BLaER1 (cell line): ENCODE data around the gene SLC29A3.

ENCODE experiments used
- H3K27ac ChIP-seq: shearing (Covaris generic); formaldehyde crosslinking; 2 replicates; pipeline ENCODE4 v1.8.1; 2022
- H3K27me3 ChIP-seq: shearing (Covaris generic); formaldehyde crosslinking; 2 replicates; pipeline ENCODE4 v1.8.1; 2022
- H3K36me3 ChIP-seq: shearing (Covaris generic); formaldehyde crosslinking; 2 replicates; pipeline ENCODE4 v1.8.1; 2022
- H3K4me1 ChIP-seq: shearing (Covaris generic); formaldehyde crosslinking; 2 replicates; pipeline ENCODE4 v1.8.1; 2022
- H3K4me2 ChIP-seq: shearing (Covaris generic); formaldehyde crosslinking; 2 replicates; pipeline ENCODE4 v1.8.1; 2022
- H3K4me3 ChIP-seq: shearing (Covaris generic); formaldehyde crosslinking; 2 replicates; pipeline ENCODE4 v1.8.1; 2022
- H3K9ac ChIP-seq: shearing (Covaris generic); formaldehyde crosslinking; 2 replicates; pipeline ENCODE4 v1.8.1; 2022
- H3K9me3 ChIP-seq: shearing (Covaris generic); formaldehyde crosslinking; 2 replicates; pipeline ENCODE4 v1.8.1; 2022
- H4K20me1 ChIP-seq: shearing (Covaris generic); formaldehyde crosslinking; 2 replicates; pipeline ENCODE4 v1.8.1; 2022
- Cebpa-rat ChIP-seq: shearing (Covaris generic); IDR thresholded peaks from 2 replicates; pipeline ENCODE4 v1.8.1; 2022

Gene SLC29A3

DNA sequence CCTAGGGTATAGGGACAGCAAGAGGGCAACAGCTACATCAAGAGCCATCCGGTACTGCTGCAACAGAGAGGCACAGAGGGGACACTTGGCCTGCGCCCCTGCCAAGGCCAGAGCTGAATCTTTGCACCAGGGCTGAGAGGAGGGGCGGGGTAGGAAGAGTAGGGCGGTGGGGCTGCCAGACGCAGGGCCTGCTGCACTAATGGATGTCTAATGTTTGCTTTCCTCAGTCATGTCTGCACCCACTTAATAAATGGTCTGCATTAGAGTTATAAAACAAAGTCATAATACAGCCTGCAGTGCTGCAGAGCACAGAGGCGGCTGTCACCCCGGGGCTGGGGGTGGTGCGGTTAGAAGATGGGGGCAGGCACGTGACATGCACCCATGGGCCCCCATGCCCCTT lies 42.2 kb upstream of the SLC29A3 start:
- H3K9ac ChIP-seq: no peak overlapping the region
- H3K9me3 ChIP-seq: no peaks in the 10 kb centered on the region
- no peaks in the 10 kb centered on the region for H4K20me1 ChIP-seq
- H3K36me3 ChIP-seq: no peaks in the 10 kb centered on the region
- no peak for TF ChIP-seq Cebpa-rat
- peaks cover 60% of the 10 kb centered on the region for H3K4me1 ChIP-seq
- H3K27ac ChIP-seq: no peak overlapping the region
- H3K4me2 ChIP-seq: no peak overlapping the region
- H3K4me3 ChIP-seq: no peak overlapping the region
- no peaks in the 10 kb centered on the region for H3K27me3 ChIP-seq

- Histone ChIP-seq H3K27me3 (no peaks in the 10 kb centered on the region), H3K4me1 (peaks cover 65% of the 10 kb centered on the region), H3K9ac (peak overlapping the region; percentile 26; the same call in 1 of the 2 replicates), H4K20me1 (no peaks in the 10 kb centered on the region), H3K4me3 (no peak overlapping the region), H3K9me3 (no peaks in the 10 kb centered on the region), H3K36me3 (no peaks in the 10 kb centered on the region), H3K4me2 (peak overlapping the region; percentile 66), H3K27ac (no peak overlapping the region; the same call in 1 of the 2 replicates)
- no peak for TF ChIP-seq Cebpa-rat
Measured at GRCh38 chr10:71277914-71278665, 41.0 kb upstream of the SLC29A3 start.

DNA sequence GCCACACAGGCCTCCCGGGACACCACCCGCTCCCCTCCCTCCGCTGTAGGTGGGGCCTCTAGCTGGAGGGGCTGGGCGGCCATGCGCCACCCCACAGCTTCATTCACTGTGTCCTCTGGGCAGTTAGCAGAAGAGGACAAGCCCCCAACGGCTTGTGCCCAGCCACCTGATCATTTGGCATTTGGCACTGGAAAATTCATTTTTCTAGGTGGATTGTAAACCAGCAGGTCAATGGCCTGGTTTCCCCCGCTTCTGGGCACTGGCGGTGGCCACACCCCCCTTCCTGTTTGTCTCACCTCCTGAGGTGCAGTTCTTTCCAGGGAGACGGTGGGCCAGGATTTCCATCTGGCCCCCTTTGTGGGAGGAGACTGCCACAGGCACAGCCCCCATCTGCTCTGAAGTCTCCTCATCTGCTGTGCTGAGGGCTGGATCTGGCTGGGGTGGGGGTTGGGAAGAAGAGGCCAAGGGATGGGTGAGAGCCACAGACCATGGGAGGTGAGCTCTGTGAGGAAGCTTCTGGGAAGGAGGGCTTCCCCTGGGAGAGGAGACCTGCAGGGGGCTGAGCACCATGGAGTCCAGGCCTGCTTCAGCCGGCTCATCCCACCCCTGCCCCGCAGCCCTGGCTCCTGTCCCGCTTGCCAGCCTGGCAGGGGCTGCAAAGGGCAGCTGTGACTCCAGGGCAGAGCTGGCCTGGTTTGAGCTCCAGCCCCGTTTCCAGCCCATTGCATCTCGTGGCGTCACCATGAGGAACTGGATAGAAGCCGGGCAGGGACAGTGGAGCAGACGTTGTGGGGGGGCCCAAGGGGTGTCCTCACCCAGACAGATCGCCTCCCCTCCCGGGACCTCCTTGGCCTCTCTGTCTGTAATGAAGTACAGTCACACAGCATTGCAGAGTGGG lies 40.1 kb upstream of the SLC29A3 start:
- Histone ChIP-seq H3K4me2 (peak overlapping the region; percentile 66), H3K4me3 (no peak overlapping the region), H3K4me1 (peaks cover 65% of the 10 kb centered on the region), H3K9me3 (no peaks in the 10 kb centered on the region), H3K9ac (peak overlapping the region; percentile 26; the same call in 1 of the 2 replicates), H3K36me3 (no peaks in the 10 kb centered on the region), H4K20me1 (no peaks in the 10 kb centered on the region), H3K27me3 (no peaks in the 10 kb centered on the region), H3K27ac (peak overlapping the region; percentile 51)
- no peak for TF ChIP-seq Cebpa-rat

DNA sequence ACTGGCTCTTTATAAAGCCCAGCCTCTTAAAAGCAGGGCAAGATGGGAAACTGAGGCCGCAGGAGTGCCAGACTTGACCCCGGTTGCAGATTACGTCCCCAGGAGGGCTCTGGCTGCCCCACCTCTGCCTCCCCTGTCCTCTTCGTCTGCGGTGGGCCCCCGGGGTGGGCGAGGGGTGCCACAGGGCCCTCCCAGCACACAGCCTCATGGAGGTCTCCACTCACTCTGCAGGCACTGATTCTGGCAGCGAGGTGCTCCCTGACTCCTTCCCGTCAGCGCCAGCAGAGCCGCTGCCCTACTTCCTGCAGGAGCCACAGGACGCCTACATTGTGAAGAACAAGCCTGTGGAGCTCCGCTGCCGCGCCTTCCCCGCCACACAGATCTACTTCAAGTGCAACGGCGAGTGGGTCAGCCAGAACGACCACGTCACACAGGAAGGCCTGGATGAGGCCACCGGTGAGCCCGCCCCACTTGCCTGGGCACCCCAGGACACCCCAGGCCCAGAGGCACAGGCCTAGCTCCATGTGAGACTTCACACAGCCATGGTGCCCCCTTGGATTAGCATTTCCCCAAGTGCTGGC lies 39.4 kb upstream of the SLC29A3 start:
- no peaks in the 10 kb centered on the region for H4K20me1 ChIP-seq
- H3K4me3 ChIP-seq: no peak overlapping the region
- H3K27ac ChIP-seq: peak overlapping the region; percentile 51
- H3K27me3 ChIP-seq: no peaks in the 10 kb centered on the region
- peaks cover 62% of the 10 kb centered on the region for H3K4me1 ChIP-seq
- no peaks in the 10 kb centered on the region for H3K36me3 ChIP-seq
- peak overlapping the region; percentile 66 for H3K4me2 ChIP-seq
- no peak for TF ChIP-seq Cebpa-rat
- H3K9me3 ChIP-seq: no peaks in the 10 kb centered on the region
- no peak overlapping the region for H3K9ac ChIP-seq

DNA sequence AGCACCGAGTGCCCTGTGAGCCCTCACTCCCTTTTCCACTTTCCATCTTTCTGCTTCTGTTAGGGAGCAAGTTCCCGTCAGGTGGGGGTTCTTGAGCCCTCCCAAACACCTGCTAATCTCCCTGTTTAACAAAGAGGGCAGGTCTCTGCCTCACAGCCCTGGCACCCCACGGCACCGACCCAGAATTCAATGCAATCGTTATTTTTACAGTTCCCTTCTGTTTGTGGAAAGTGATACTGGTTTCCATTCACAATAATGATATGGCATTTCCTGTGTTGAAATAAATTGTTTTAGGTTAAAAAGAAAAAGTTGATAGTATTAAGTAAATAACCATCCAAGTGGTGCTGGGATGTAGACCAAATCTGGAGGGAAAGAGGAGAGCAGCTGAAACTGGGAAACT lies 38.8 kb upstream of the SLC29A3 start:
- Histone ChIP-seq H3K9me3 (no peaks in the 10 kb centered on the region), H3K4me3 (no peak overlapping the region), H3K9ac (no peak overlapping the region), H3K4me1 (peaks cover 59% of the 10 kb centered on the region), H3K27me3 (no peaks in the 10 kb centered on the region), H3K36me3 (no peaks in the 10 kb centered on the region), H3K27ac (peak overlapping the region; percentile 46; the same call in 1 of the 2 replicates), H4K20me1 (no peaks in the 10 kb centered on the region), H3K4me2 (peak overlapping the region; percentile 66)
- no peak for TF ChIP-seq Cebpa-rat

DNA sequence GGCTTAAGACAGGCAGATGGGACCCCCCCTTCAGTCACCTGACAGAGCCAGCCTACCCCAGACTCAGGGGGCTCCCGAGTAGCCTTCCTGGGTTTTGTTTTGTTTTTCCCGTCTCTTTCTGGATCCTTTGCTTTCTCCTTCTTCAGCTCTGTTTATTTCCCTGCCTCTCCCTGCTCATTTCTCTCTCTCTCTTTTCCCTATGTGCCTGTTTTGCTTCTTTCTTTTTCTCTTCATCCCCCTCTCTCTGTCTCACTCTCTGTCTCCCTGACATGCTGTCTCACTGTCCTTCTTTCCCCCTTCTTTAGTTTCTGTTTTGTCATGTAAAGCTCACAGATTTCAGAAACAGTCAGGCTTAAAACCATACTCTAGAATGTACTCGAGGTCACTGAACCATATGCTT lies 38.2 kb upstream of the SLC29A3 start:
- Histone ChIP-seq H3K36me3 (no peaks in the 10 kb centered on the region), H3K9ac (0 out of 2 replicates have a peak overlapping the region, but pooled peaks have one; percentile 7), H3K9me3 (no peaks in the 10 kb centered on the region), H3K27me3 (no peaks in the 10 kb centered on the region), H3K4me2 (peak overlapping the region; percentile 66), H4K20me1 (no peaks in the 10 kb centered on the region), H3K27ac (peak overlapping the region; percentile 46; the same call in 1 of the 2 replicates), H3K4me1 (peaks cover 58% of the 10 kb centered on the region), H3K4me3 (no peak overlapping the region)
- TF ChIP-seq Cebpa-rat: no peak

DNA sequence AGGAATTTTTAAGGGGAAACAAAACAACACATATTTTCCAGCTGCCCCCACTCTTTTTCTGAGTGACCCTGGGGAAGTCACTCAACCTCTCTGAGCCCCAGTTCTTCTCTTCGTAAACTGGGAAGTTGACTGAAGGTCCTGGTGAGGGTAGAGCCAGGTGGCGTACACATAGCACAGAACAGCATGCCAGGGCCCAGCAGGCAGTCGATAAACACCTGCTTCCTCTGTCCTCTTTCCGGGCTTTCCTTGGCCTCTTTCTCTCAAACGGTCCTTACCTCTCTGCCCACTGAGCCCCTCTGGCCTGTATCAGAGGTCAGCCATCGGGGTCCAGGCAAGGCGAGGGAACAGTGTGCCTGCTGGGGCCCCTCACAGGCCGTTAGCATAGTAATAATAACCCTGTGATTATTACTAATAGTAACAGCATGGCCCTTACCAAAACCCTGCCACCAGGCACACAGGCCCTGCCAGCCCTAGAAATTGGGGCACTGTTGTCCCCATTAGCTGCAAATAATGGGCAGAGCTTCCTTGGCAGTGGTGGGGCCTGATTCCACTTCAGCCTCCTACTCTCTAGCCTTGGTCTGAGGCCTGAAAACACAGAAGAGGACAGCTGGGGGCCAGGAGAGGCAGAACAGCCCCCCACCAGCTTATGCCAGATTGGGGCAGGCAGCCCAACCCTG lies 37.3 kb upstream of the SLC29A3 start:
- H3K27me3 ChIP-seq: no peaks in the 10 kb centered on the region
- H3K9ac ChIP-seq: no peak overlapping the region
- no peak for TF ChIP-seq Cebpa-rat
- no peaks in the 10 kb centered on the region for H3K36me3 ChIP-seq
- H3K4me1 ChIP-seq: peaks cover 58% of the 10 kb centered on the region
- no peak overlapping the region for H3K27ac ChIP-seq
- H3K9me3 ChIP-seq: no peaks in the 10 kb centered on the region
- peak overlapping the region; percentile 58 for H3K4me2 ChIP-seq
- H3K4me3 ChIP-seq: no peak overlapping the region
- H4K20me1 ChIP-seq: no peaks in the 10 kb centered on the region

- no peak overlapping the region for H3K9ac ChIP-seq
- H4K20me1 ChIP-seq: no peaks in the 10 kb centered on the region
- H3K36me3 ChIP-seq: no peaks in the 10 kb centered on the region
- H3K4me2 ChIP-seq: peak overlapping the region; percentile 58
- no peak overlapping the region for H3K27ac ChIP-seq
- H3K27me3 ChIP-seq: no peaks in the 10 kb centered on the region
- TF ChIP-seq Cebpa-rat: no peak
- H3K4me3 ChIP-seq: no peak overlapping the region
- H3K9me3 ChIP-seq: no peaks in the 10 kb centered on the region
- peaks cover 63% of the 10 kb centered on the region for H3K4me1 ChIP-seq
Measured at GRCh38 chr10:71282323-71282680, 36.8 kb upstream of the SLC29A3 start.

DNA sequence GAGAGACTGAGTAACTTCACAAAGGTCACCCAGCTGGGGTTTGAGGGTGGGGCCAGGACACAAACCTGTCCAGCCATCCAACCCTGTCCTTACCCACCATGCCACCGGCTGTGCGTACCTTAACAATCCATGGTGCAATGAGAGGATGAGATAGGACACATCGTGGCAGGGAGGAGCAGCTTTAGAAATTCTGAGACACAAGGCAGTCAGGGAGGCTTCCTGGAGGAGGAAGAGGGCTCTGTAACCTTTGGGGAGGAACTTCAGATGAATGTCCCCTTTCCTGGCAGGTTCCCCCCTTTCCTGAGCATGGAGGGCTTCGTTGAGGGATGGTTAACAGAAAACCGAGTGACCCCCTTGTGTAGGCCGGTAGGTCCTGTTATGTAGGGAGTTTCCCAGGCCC lies 35.6 kb upstream of the SLC29A3 start:
- H3K4me2 ChIP-seq: no peak overlapping the region
- H3K36me3 ChIP-seq: no peaks in the 10 kb centered on the region
- H3K27ac ChIP-seq: no peak overlapping the region
- no peak overlapping the region for H3K9ac ChIP-seq
- no peaks in the 10 kb centered on the region for H3K9me3 ChIP-seq
- no peaks in the 10 kb centered on the region for H3K27me3 ChIP-seq
- H4K20me1 ChIP-seq: no peaks in the 10 kb centered on the region
- no peak for TF ChIP-seq Cebpa-rat
- H3K4me3 ChIP-seq: no peak overlapping the region
- peaks cover 65% of the 10 kb centered on the region for H3K4me1 ChIP-seq
